OCI-LY7 (cell line): ENCODE data around the gene CEP70. TPM values are rescaled to one million over a fixed set of nuclear protein-coding genes. Genes with fewer than 3 reads are reported as not detected.
"Not testable (repeated sequence)": the region's sequence is repeated elsewhere in the genome, so short reads cannot be mapped to it uniquely, and the experiment has no call there.

ENCODE experiments used
- BruUV-seq: library from RNA; stranded (reverse); fragments of 400-500 nt; replicated peaks from 2 replicates; lab custom pipeline; 2021; lab: Mats Ljungman, UMichigan
- CTCF ChIA-PET: fragments of 300-600 bp; sonication (Branson Sonifier 250); formaldehyde crosslinking; loops from one replicate; lab custom pipeline; 2022; ENCODE audit warnings: antibody characterized with exemption; ENCODE audit not compliant: unreplicated experiment; lab: Charles Lee
- POLR2A ChIA-PET: fragments of 300-600 bp; sonication (Branson Sonifier 250); formaldehyde crosslinking; loops from one replicate; lab custom pipeline; 2022; ENCODE audit warnings: antibody characterized with exemption; lab: Charles Lee
- DNase-seq: peaks from one replicate; pipeline ENCODE4 v3.0.0-alpha.2; 2015; ENCODE audit warnings: low spot score
- H2AFZ ChIP-seq: fragments of 200-600 bp; sonication (generic), shearing (Covaris generic); 2 replicates; pipeline ENCODE4 v1.6.1; 2014; ENCODE audit warnings: mild to moderate bottlenecking, antibody characterized with exemption, low read length, moderate library complexity
- H3K27ac ChIP-seq: fragments of 200-600 bp; sonication (generic); 2 replicates; pipeline ENCODE4 v1.5.1; 2014; ENCODE audit warnings: mixed run types, low read depth, mild to moderate bottlenecking, moderate library complexity, low read length, inconsistent platforms; ENCODE audit not compliant: poor library complexity, severe bottlenecking
- H3K36me3 ChIP-seq: fragments of 200-600 bp; sonication (generic); 2 replicates; pipeline ENCODE4 v1.6.1; 2014; ENCODE audit warnings: mild to moderate bottlenecking, antibody characterized with exemption, low read length, moderate library complexity, mixed read lengths; ENCODE audit not compliant: insufficient read depth
- H3K4me1 ChIP-seq: fragments of 200-600 bp; sonication (generic); 2 replicates; pipeline ENCODE4 v1.5.1; 2014; ENCODE audit warnings: mild to moderate bottlenecking, low read length; ENCODE audit not compliant: insufficient read depth, poor library complexity, severe bottlenecking
- H3K4me2 ChIP-seq: fragments of 200-600 bp; sonication (generic); 2 replicates; pipeline ENCODE4 v1.6.1; 2014; ENCODE audit warnings: mild to moderate bottlenecking, low read length
- H3K4me3 ChIP-seq: fragments of 200-600 bp; sonication (generic); 2 replicates; pipeline ENCODE4 v1.5.1; 2014; ENCODE audit warnings: mild to moderate bottlenecking, low read depth, low read length; ENCODE audit not compliant: poor library complexity, severe bottlenecking
- H3K79me2 ChIP-seq: fragments of 200-600 bp; sonication (generic); 2 replicates; pipeline ENCODE4 v1.6.1; 2016; ENCODE audit warnings: low read depth, mild to moderate bottlenecking, low read length, moderate library complexity, mixed read lengths; ENCODE audit not compliant: insufficient read depth
- H3K9me2 ChIP-seq: fragments of 200-600 bp; sonication (generic); 2 replicates; pipeline ENCODE4 v1.6.1; 2016; ENCODE audit warnings: mild to moderate bottlenecking, low read length, mixed read lengths; ENCODE audit not compliant: insufficient read depth
- H3K9me3 ChIP-seq: fragments of 200-600 bp; sonication (generic); 2 replicates; pipeline ENCODE4 v1.6.1; 2014; ENCODE audit warnings: mild to moderate bottlenecking, mixed run types, low read length, mixed read lengths
- H4K20me1 ChIP-seq: fragments of 200-600 bp; sonication (generic); 2 replicates; pipeline ENCODE4 v1.6.1; 2014; ENCODE audit warnings: mild to moderate bottlenecking, antibody characterized with exemption, low read length, moderate library complexity, mixed read lengths; ENCODE audit not compliant: insufficient read depth
- CTCF ChIP-seq: fragments of 200-600 bp; sonication (generic); conservative IDR thresholded peaks from 2 replicates; pipeline ENCODE4 v1.5.1; 2014; ENCODE audit warnings: mild to moderate bottlenecking, antibody characterized with exemption, low read length, moderate library complexity, mixed read lengths
- EZH2phosphoT487 ChIP-seq: fragments of 200-600 bp; sonication (generic); IDR thresholded peaks from 2 replicates; pipeline ENCODE4 v1.6.1; 2018; ENCODE audit warnings: low read depth, borderline replicate concordance, mild to moderate bottlenecking, mixed run types, antibody characterized with exemption, low read length, moderate library complexity, mixed read lengths
- intact Hi-C: fragments of 100-400 bp; cut with micrococcal nuclease; formaldehyde crosslinking; loops from one replicate; pipeline ENCODE4 v1.10.0; 2022; ENCODE audit not compliant: unreplicated experiment
- total RNA-seq, 2 experiments: library from RNA; depleted of rRNA in 1 of 2; stranded (reverse); fragments of >200 nt in 1 of 2; shearing (Covaris generic) in 1 of 2; gene quantifications; 2 replicates each; pipeline ENCODE4 v1.2.3, GENCODE V29; 2014 to 2022

CEP70 gene
- total RNA-seq, 2 experiments from 2014 or later, result 29.2 to 32.3 TPM

DNA sequence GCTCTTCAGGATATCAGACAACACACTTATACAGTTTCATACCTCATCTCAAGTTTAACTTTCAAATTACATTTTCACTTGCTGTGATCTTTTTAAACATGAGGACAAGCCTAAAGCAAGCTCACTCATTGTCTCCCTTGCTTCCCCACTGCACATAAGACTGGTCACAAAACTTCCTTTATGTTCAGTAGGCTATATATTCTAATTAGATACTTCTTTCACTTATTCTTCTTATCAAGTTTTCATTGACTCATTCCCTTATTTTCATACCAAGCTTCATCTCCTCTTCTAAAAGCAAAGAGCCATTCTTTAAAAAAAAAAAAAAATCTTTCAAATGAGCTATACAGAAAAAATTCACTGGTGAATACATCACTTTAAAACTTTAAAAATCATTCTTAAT lies 97.0 kb downstream of the CEP70 start:
- Histone ChIP-seq H3K4me2 (no peak overlapping the region), H3K4me1 (no peaks in the 10 kb centered on the region), H4K20me1 (no peaks in the 10 kb centered on the region), H3K27ac (no peak overlapping the region), H3K4me3 (no peak overlapping the region), H3K36me3 (peaks cover 16% of the 10 kb centered on the region; the same call in 1 of the 2 replicates), H3K79me2 (no peaks in the 10 kb centered on the region), H3K9me2 (no peaks in the 10 kb centered on the region; the same call in 1 of the 2 replicates), H2AFZ (no peak overlapping the region), H3K9me3 (no peaks in the 10 kb centered on the region)
- TF ChIP-seq EZH2phosphoT487 (no peak), CTCF (no peak)
- intact Hi-C loops, result no loop called here
- no TSS peak for BruUV-seq
- POLR2A ChIA-PET, result interaction anchor here (0.7 to 0.9 kb wide), 2 partner anchors 18 to 134 kb away, joined by 3 to 4 read pairs; no protein-coding TSS in a partner anchor
- no peak for DNase-seq
- CTCF ChIA-PET, result no interaction called here

- TF ChIP-seq EZH2phosphoT487 (no peak), CTCF (no peak)
- H2AFZ ChIP-seq, result no peak overlapping the region
- BruUV-seq, result no TSS peak
- H3K36me3 ChIP-seq, result peaks cover 16% of the 10 kb centered on the region; the same call in 1 of the 2 replicates
- H3K9me2 ChIP-seq, result no peaks in the 10 kb centered on the region; the same call in 1 of the 2 replicates
- no peak overlapping the region for H3K4me2 ChIP-seq
- POLR2A ChIA-PET, result interaction anchor here (0.5 to 1.3 kb wide), 3 partner anchors 8 to 19 kb away, joined by 3 to 4 read pairs (median 3); no protein-coding TSS in a partner anchor
- no peaks in the 10 kb centered on the region for H3K9me3 ChIP-seq
- intact Hi-C loops, result no loop called here
- no peaks in the 10 kb centered on the region for H3K4me1 ChIP-seq
- H3K27ac ChIP-seq, result no peak overlapping the region
- no peak overlapping the region for H3K4me3 ChIP-seq
- no peaks in the 10 kb centered on the region for H3K79me2 ChIP-seq
- no peak for DNase-seq
- CTCF ChIA-PET, result no interaction called here
- no peaks in the 10 kb centered on the region for H4K20me1 ChIP-seq
Observed at GRCh38 chr3:138496436-138496835, 97.6 kb downstream of the CEP70 start.

GRCh38 chr3:138495638-138496037 lies 98.4 kb downstream of the CEP70 start:
- H3K9me3 ChIP-seq, H3K27ac ChIP-seq, CTCF ChIA-PET, intact Hi-C loops, H3K9me2 ChIP-seq, H2AFZ ChIP-seq, H4K20me1 ChIP-seq, H3K4me1 ChIP-seq, H3K4me3 ChIP-seq, H3K79me2 ChIP-seq, DNase-seq, H3K4me2 ChIP-seq, BruUV-seq: not testable (repeated sequence)
- peaks cover 16% of the 10 kb centered on the region; the same call in 1 of the 2 replicates for H3K36me3 ChIP-seq
- POLR2A ChIA-PET, result interaction anchor here (0.7 to 1.3 kb wide), 2 partner anchors 9 to 145 kb away, joined by 3 to 4 read pairs; no protein-coding TSS in a partner anchor
